GM13977 (cell line): Measurements from ENCODE around the gene F10.

Experiments used
- DNase-seq: peaks from one replicate; pipeline ENCODE4 v3.0.0; 2012; ENCODE audit warnings: low spot score
- CTCF ChIP-seq: IDR thresholded peaks from 2 replicates; pipeline ENCODE4 v1.5.1; 2012; ENCODE audit warnings: mild to moderate bottlenecking, control low read depth; ENCODE audit not compliant: insufficient read depth; ENCODE audit errors: extremely low read depth, missing control alignments
- in situ Hi-C: fragments of 300-500 bp; cut with MboI; formaldehyde crosslinking; loops from one replicate; pipeline ENCODE4 v1.12.0; 2022; ENCODE audit warnings: low sequenced_read_pairs, low pct_unique_long_range_greater_than_20kb, mixed read lengths, inconsistent platforms; ENCODE audit not compliant: unreplicated experiment

Gene F10

GRCh38 chr13:113118261-113119021 is 4.2 kb upstream of the F10 start:
- in situ Hi-C loops = no loop called here
- TF ChIP-seq CTCF = no peak
- no peak for DNase-seq

- in situ Hi-C loops = no loop called here
- no peak for DNase-seq
- no peak for TF ChIP-seq CTCF
Measured at GRCh38 chr13:113119166-113119821, 3.3 kb upstream of the F10 start.

GRCh38 chr13:113119822-113120189 is 2.8 kb upstream of the F10 start:
- DNase-seq = no peak
- no peak for TF ChIP-seq CTCF
- in situ Hi-C loops = no loop called here

GRCh38 chr13:113120300-113121182 is 2.1 kb upstream of the F10 start:
- in situ Hi-C loops = no loop called here
- TF ChIP-seq CTCF = no peak
- no peak for DNase-seq

GRCh38 chr13:113121183-113121927 is 1.2 kb upstream of the F10 start:
- no peak for TF ChIP-seq CTCF
- in situ Hi-C loops = no loop called here

DNA sequence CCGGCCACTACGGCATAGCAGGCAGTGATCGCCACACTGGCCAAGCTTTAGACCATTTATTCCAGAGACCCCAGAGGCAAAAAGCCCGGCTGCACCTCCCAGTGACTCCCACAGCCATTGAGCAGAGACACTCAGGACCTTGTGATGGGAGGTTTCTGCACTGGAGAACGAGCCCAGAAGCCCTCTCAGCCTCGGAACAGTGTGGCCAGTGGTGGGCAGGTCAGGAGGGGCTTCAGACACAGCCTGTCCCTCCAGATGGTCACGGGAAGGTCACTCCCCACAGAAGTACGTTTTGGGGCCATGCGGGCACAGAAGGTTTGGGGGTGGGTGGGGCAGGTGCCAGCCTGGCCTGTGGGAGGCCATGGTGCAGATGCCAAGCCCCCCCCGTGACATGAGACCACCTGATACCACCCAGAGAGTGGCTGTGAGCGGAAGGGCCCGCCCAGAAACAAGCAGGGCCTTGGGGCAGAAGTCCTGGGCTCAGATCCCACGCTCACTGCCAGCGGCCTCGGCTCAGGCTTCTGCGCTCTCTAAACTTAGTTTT is 599 bp upstream of the F10 start:
- in situ Hi-C loops = no loop called here
- no peak for DNase-seq
- no peak for TF ChIP-seq CTCF

More at GRCh38 chr13:113121183-113121927, 1.2 kb upstream of the F10 start:
- DNase-seq = no peak
